Measurements from ENCODE around the gene MASP1. TPM values are rescaled to one million over a fixed set of nuclear protein-coding genes. Genes with fewer than 3 reads are reported as not detected.
A peak's percentile ranks its signal among the peaks of the same experiment; 100 is the strongest.

The MASP1 gene
- total RNA-seq, 1 experiment from 2014 or later, result not detected

DNA sequence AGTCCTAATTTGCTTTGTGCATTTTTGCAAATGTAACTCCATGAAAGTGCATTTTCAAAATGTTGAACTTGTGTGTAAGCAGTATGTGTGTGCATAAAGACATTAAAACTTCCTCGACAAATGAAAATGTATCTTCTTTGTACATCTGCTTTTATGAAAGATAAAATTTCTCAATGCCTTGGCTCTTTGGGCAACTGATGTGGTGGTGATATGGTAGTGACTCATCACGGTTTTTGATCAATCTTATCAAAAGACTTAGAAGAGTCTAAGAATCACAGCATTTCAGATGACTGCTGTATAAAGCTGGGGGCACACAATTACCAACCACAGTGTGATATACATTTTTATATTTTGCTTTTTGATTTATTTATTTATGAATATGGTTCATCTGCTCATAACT is 5.4 kb upstream of the MASP1 start:
- ChIA-PET POLR2A (no interaction called here), CTCF (interaction anchor here (1.5 to 1.7 kb wide), 2 partner anchors 382 to 447 kb away, joined by 3 to 4 read pairs; no protein-coding TSS in a partner anchor), RAD21 (ENCODE audit: low non-redundant PET in 1 of 2, low total read pairs in 2 of 2, uncharacterized antibody in 2 of 2, unreplicated experiment in 2 of 2) (no interaction called here)
- no peaks in the 10 kb centered on the region for H3K4me1 ChIP-seq (ENCODE audit: control insufficient read depth in 1 of 2, insufficient read depth in 2 of 2, low read length in 2 of 2)
- DNase-seq (ENCODE audit: low read depth, low spot score) (no peak), ATAC-seq (no peak)
- no peak overlapping the region for H3K27ac ChIP-seq (ENCODE audit: low read depth, low read length)
- no peaks in the 10 kb centered on the region for H3K79me2 ChIP-seq (ENCODE audit: insufficient read depth, low read length)
- TF ChIP-seq ZNF274 (IDR thresholded peaks at IDR 0.05; ENCODE audit: low read depth, low read length), result no peak
- H3K9ac ChIP-seq (ENCODE audit: low read length), result no peak overlapping the region
- no peak overlapping the region for H2AFZ ChIP-seq (ENCODE audit: low read depth, low read length, poor library complexity, severe bottlenecking)
- H3K36me3 ChIP-seq (ENCODE audit: control insufficient read depth in 1 of 2, insufficient read depth in 2 of 2, low read length in 2 of 2), result no peaks in the 10 kb centered on the region
- BruUV-seq (replicated peaks), result no TSS peak
- H3K27me3 ChIP-seq (ENCODE audit: insufficient read depth, low read length), result peaks cover 7% of the 10 kb centered on the region
- no peak overlapping the region for H3K4me2 ChIP-seq (ENCODE audit: low read length)
- H3K4me3 ChIP-seq (replicated peaks in 1 of 2; ENCODE audit: low read depth in 1 of 2, low read length in 2 of 2), result no peak overlapping the region
- intact Hi-C loops (cut with micrococcal nuclease), result loop anchor here (10.0 kb wide), 1 partner anchor 452 kb away; the partner anchor contains the start of gene ADIPOQ
- H4K20me1 ChIP-seq (ENCODE audit: insufficient read depth), result no peaks in the 10 kb centered on the region
- no peaks in the 10 kb centered on the region for H3K9me3 ChIP-seq (ENCODE audit: control insufficient read depth in 1 of 2, insufficient read depth in 1 of 2, low read depth in 1 of 2, low read length in 2 of 2)
- H3K9me2 ChIP-seq (ENCODE audit: insufficient read depth), result no peaks in the 10 kb centered on the region

DNA sequence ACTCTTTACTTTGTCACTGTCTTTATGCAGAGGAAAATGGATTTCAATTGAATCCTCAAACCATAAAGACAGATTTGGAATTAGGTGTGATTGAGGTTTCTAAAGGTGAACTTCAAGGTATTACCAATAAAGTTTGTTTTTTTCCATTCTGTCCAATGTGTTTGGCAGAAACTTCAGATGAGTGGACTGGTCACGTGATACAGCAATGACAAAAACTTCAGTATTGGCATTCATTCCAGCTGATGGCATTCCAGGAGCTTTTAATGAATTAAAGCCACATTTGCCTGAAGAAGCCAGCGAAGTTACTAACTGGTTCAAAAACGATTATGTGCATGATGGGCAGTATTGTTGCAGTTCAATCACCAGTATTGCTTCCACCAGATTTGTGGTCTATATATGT is 4.5 kb upstream of the MASP1 start:
- no peaks in the 10 kb centered on the region for H4K20me1 ChIP-seq (ENCODE audit: insufficient read depth)
- H3K9ac ChIP-seq (ENCODE audit: low read length), result no peak overlapping the region
- H3K9me3 ChIP-seq (ENCODE audit: control insufficient read depth in 1 of 2, insufficient read depth in 1 of 2, low read depth in 1 of 2, low read length in 2 of 2), result no peaks in the 10 kb centered on the region
- H3K27ac ChIP-seq (ENCODE audit: low read depth, low read length), result no peak overlapping the region
- peaks cover 7% of the 10 kb centered on the region; the same call in 1 of the 2 replicates for H3K27me3 ChIP-seq (ENCODE audit: insufficient read depth, low read length)
- no peak for DNase-seq (ENCODE audit: low read depth, low spot score)
- no peaks in the 10 kb centered on the region for H3K9me2 ChIP-seq (ENCODE audit: insufficient read depth)
- intact Hi-C loops (cut with micrococcal nuclease), result loop anchor here (10.0 kb wide), 1 partner anchor 451 kb away; the partner anchor contains the start of gene ADIPOQ
- peak overlapping the region; percentile 44 for H2AFZ ChIP-seq (ENCODE audit: low read depth, low read length, poor library complexity, severe bottlenecking)
- H3K36me3 ChIP-seq (ENCODE audit: control insufficient read depth in 1 of 2, insufficient read depth in 2 of 2, low read length in 2 of 2), result no peaks in the 10 kb centered on the region
- H3K4me2 ChIP-seq (ENCODE audit: low read length), result no peak overlapping the region
- ChIA-PET CTCF (interaction anchor here (1.5 to 1.7 kb wide), 2 partner anchors 383 to 447 kb away, joined by 3 to 4 read pairs; no protein-coding TSS in a partner anchor), POLR2A (no interaction called here), RAD21 (ENCODE audit: low non-redundant PET in 1 of 2, low total read pairs in 2 of 2, uncharacterized antibody in 2 of 2, unreplicated experiment in 2 of 2) (no interaction called here)
- no peak for ATAC-seq
- no peak overlapping the region for H3K4me3 ChIP-seq (replicated peaks in 1 of 2; ENCODE audit: low read depth in 1 of 2, low read length in 2 of 2)
- no TSS peak for BruUV-seq (replicated peaks)
- H3K79me2 ChIP-seq (ENCODE audit: insufficient read depth, low read length), result no peaks in the 10 kb centered on the region
- H3K4me1 ChIP-seq (ENCODE audit: control insufficient read depth in 1 of 2, insufficient read depth in 2 of 2, low read length in 2 of 2), result no peaks in the 10 kb centered on the region
- TF ChIP-seq CEBPB (IDR thresholded peaks at IDR 0.05; ENCODE audit: low read depth) (no peak), ZNF274 (IDR thresholded peaks at IDR 0.05; ENCODE audit: low read depth, low read length) (no peak), RAD21 (IDR thresholded peaks at IDR 0.05; ENCODE audit: low read depth) (no peak), POLR2AphosphoS5 (IDR thresholded peaks at IDR 0.05; ENCODE audit: low read depth, low read length) (no peak), ELF1 (IDR thresholded peaks at IDR 0.05; ENCODE audit: borderline replicate concordance, low read depth) (no peak), SP1 (IDR thresholded peaks at IDR 0.05; ENCODE audit: low read depth) (no peak), SIN3A (IDR thresholded peaks at IDR 0.05; ENCODE audit: low read depth) (no peak), POLR2A (IDR thresholded peaks at IDR 0.05; ENCODE audit: borderline replicate concordance, extremely low read depth, insufficient read depth, insufficient read length) (no peak), EZH2 (IDR thresholded peaks at IDR 0.05) (no peak), EZH2phosphoT487 (IDR thresholded peaks at IDR 0.05; ENCODE audit: borderline replicate concordance) (no peak), JUND (IDR thresholded peaks at IDR 0.05) (no peak), CBX3 (IDR thresholded peaks at IDR 0.05; ENCODE audit: low read depth) (no peak), SRF (IDR thresholded peaks at IDR 0.05; ENCODE audit: low read depth) (no peak)
- TF ChIP-seq, protein P1, sequence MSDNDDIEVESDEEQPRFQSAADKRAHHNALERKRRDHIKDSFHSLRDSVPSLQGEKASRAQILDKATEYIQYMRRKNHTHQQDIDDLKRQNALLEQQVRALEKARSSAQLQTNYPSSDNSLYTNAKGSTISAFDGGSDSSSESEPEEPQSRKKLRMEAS (IDR thresholded peaks at IDR 0.05), result no peak
- TF ChIP-seq, protein P2, sequence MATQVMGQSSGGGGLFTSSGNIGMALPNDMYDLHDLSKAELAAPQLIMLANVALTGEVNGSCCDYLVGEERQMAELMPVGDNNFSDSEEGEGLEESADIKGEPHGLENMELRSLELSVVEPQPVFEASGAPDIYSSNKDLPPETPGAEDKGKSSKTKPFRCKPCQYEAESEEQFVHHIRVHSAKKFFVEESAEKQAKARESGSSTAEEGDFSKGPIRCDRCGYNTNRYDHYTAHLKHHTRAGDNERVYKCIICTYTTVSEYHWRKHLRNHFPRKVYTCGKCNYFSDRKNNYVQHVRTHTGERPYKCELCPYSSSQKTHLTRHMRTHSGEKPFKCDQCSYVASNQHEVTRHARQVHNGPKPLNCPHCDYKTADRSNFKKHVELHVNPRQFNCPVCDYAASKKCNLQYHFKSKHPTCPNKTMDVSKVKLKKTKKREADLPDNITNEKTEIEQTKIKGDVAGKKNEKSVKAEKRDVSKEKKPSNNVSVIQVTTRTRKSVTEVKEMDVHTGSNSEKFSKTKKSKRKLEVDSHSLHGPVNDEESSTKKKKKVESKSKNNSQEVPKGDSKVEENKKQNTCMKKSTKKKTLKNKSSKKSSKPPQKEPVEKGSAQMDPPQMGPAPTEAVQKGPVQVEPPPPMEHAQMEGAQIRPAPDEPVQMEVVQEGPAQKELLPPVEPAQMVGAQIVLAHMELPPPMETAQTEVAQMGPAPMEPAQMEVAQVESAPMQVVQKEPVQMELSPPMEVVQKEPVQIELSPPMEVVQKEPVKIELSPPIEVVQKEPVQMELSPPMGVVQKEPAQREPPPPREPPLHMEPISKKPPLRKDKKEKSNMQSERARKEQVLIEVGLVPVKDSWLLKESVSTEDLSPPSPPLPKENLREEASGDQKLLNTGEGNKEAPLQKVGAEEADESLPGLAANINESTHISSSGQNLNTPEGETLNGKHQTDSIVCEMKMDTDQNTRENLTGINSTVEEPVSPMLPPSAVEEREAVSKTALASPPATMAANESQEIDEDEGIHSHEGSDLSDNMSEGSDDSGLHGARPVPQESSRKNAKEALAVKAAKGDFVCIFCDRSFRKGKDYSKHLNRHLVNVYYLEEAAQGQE (IDR thresholded peaks at IDR 0.05; ENCODE audit: low read depth), result no peak
- TF ChIP-seq, protein P3, sequence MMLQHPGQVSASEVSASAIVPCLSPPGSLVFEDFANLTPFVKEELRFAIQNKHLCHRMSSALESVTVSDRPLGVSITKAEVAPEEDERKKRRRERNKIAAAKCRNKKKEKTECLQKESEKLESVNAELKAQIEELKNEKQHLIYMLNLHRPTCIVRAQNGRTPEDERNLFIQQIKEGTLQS (IDR thresholded peaks at IDR 0.05), result no peak
- TF ChIP-seq, protein P4, sequence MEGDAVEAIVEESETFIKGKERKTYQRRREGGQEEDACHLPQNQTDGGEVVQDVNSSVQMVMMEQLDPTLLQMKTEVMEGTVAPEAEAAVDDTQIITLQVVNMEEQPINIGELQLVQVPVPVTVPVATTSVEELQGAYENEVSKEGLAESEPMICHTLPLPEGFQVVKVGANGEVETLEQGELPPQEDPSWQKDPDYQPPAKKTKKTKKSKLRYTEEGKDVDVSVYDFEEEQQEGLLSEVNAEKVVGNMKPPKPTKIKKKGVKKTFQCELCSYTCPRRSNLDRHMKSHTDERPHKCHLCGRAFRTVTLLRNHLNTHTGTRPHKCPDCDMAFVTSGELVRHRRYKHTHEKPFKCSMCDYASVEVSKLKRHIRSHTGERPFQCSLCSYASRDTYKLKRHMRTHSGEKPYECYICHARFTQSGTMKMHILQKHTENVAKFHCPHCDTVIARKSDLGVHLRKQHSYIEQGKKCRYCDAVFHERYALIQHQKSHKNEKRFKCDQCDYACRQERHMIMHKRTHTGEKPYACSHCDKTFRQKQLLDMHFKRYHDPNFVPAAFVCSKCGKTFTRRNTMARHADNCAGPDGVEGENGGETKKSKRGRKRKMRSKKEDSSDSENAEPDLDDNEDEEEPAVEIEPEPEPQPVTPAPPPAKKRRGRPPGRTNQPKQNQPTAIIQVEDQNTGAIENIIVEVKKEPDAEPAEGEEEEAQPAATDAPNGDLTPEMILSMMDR (IDR thresholded peaks at IDR 0.05 in 2 of 3, conservative IDR thresholded peaks at IDR 0.05 in 1 of 3; ENCODE audit: borderline replicate concordance in 1 of 3, insufficient read depth in 1 of 3, low read depth in 2 of 3, low read length in 2 of 3), result no peak
